ENCODE data around the gene MARF1. TPM values are rescaled to one million over a fixed set of nuclear protein-coding genes. Genes with fewer than 3 reads are reported as not detected.

Gene MARF1
- total RNA-seq, 1 donor from 2014 or later: 70.5 TPM

GRCh38 chr16:15594711-15595320, 48.1 kb downstream of the MARF1 start:
- Mint-ChIP-seq H3K4me1 (ENCODE audit: low read depth, unreplicated experiment) (no peaks in the 10 kb centered on the region), H3K4me3 (ENCODE audit: unreplicated experiment) (no peak overlapping the region), H3K27me3 (ENCODE audit: unreplicated experiment) (peaks cover 2% of the 10 kb centered on the region), H3K36me3 (ENCODE audit: unreplicated experiment) (no peaks in the 10 kb centered on the region), H3K9me3 (ENCODE audit: unreplicated experiment) (peaks cover 2% of the 10 kb centered on the region), H3K27ac (ENCODE audit: unreplicated experiment) (no peak overlapping the region)
- DNase-seq: no peak
- no peak for TF ChIP-seq CTCF (IDR thresholded peaks at IDR 0.05; ENCODE audit: partially characterized antibody, unreplicated experiment)

GRCh38 chr16:15593235-15593634, 49.7 kb downstream of the MARF1 start:
- no peak for DNase-seq
- no peak for TF ChIP-seq CTCF (IDR thresholded peaks at IDR 0.05; ENCODE audit: partially characterized antibody, unreplicated experiment)
- H3K4me1 Mint-ChIP-seq (ENCODE audit: low read depth, unreplicated experiment): no peaks in the 10 kb centered on the region
- peaks cover 2% of the 10 kb centered on the region for H3K27me3 Mint-ChIP-seq (ENCODE audit: unreplicated experiment)
- peaks cover 4% of the 10 kb centered on the region for H3K9me3 Mint-ChIP-seq (ENCODE audit: unreplicated experiment)
- H3K27ac Mint-ChIP-seq (ENCODE audit: unreplicated experiment): no peak overlapping the region
- no peak overlapping the region for H3K4me3 Mint-ChIP-seq (ENCODE audit: unreplicated experiment)
- peaks cover 2% of the 10 kb centered on the region for H3K36me3 Mint-ChIP-seq (ENCODE audit: unreplicated experiment)

- no peak for DNase-seq
- TF ChIP-seq CTCF (IDR thresholded peaks at IDR 0.05; ENCODE audit: partially characterized antibody, unreplicated experiment): no peak
- no peaks in the 10 kb centered on the region for H3K4me1 Mint-ChIP-seq (ENCODE audit: low read depth, unreplicated experiment)
- H3K4me3 Mint-ChIP-seq (ENCODE audit: unreplicated experiment): no peak overlapping the region
- no peak overlapping the region for H3K27ac Mint-ChIP-seq (ENCODE audit: unreplicated experiment)
- H3K27me3 Mint-ChIP-seq (ENCODE audit: unreplicated experiment): no peaks in the 10 kb centered on the region
- H3K36me3 Mint-ChIP-seq (ENCODE audit: unreplicated experiment): peaks cover 11% of the 10 kb centered on the region
- peaks cover 4% of the 10 kb centered on the region for H3K9me3 Mint-ChIP-seq (ENCODE audit: unreplicated experiment)
These were observed 50.6 kb downstream of the MARF1 start for GRCh38 chr16:15592324-15592723.

- no peaks in the 10 kb centered on the region for H3K27me3 Mint-ChIP-seq (ENCODE audit: unreplicated experiment)
- no peak overlapping the region for H3K27ac Mint-ChIP-seq (ENCODE audit: unreplicated experiment)
- no peak for TF ChIP-seq CTCF (IDR thresholded peaks at IDR 0.05; ENCODE audit: partially characterized antibody, unreplicated experiment)
- peaks cover 10% of the 10 kb centered on the region for H3K9me3 Mint-ChIP-seq (ENCODE audit: unreplicated experiment)
- no peaks in the 10 kb centered on the region for H3K4me1 Mint-ChIP-seq (ENCODE audit: low read depth, unreplicated experiment)
- peaks cover 35% of the 10 kb centered on the region for H3K36me3 Mint-ChIP-seq (ENCODE audit: unreplicated experiment)
- no peak for DNase-seq
- H3K4me3 Mint-ChIP-seq (ENCODE audit: unreplicated experiment): no peak overlapping the region
These were observed 55.7 kb downstream of the MARF1 start for GRCh38 chr16:15587152-15587825.

- Mint-ChIP-seq H3K27me3 (ENCODE audit: unreplicated experiment) (peaks cover under 1% of the 10 kb centered on the region), H3K9me3 (ENCODE audit: unreplicated experiment) (peaks cover 10% of the 10 kb centered on the region), H3K4me3 (ENCODE audit: unreplicated experiment) (no peak overlapping the region), H3K4me1 (ENCODE audit: low read depth, unreplicated experiment) (no peaks in the 10 kb centered on the region), H3K27ac (ENCODE audit: unreplicated experiment) (no peak overlapping the region), H3K36me3 (ENCODE audit: unreplicated experiment) (peaks cover 36% of the 10 kb centered on the region)
- no peak for TF ChIP-seq CTCF (IDR thresholded peaks at IDR 0.05; ENCODE audit: partially characterized antibody, unreplicated experiment)
- DNase-seq: no peak
These were observed 56.2 kb downstream of the MARF1 start for GRCh38 chr16:15586716-15587115.
